Activated CD4-positive, alpha-beta memory T cell treated with anti-CD3 and anti-CD28 coated beads, Interleukin-2, amount 10 ng/mL, durations not matched to agents 7 days and 5 days (primary cell): ENCODE results near the gene FHOD3. TPM values are rescaled to one million over a fixed set of nuclear protein-coding genes. Genes with fewer than 3 reads are reported as not detected.

Experiments used
- CTCF ChIA-PET: fragments of 350-600 bp; sonication (Branson Sonifier 250); formaldehyde crosslinking; loops from one replicate; lab custom pipeline; 2021; ENCODE audit warnings: antibody characterized with exemption, inconsistent platforms; lab: Charles Lee
- POLR2A ChIA-PET: fragments of 350-600 bp; sonication (Branson Sonifier 250); formaldehyde crosslinking; loops from one replicate; lab custom pipeline; 2021; ENCODE audit warnings: antibody characterized with exemption; lab: Charles Lee
- DNase-seq: peaks from one replicate; pipeline ENCODE4 v3.0.0-alpha.2; 2020
- H3K27ac Mint-ChIP-seq: one replicate; pipeline ENCODE4 v1.8.0; 2021; ENCODE audit warnings: mild to moderate bottlenecking, mixed read lengths
- H3K27me3 Mint-ChIP-seq: one replicate; pipeline ENCODE4 v1.8.0; 2021; ENCODE audit warnings: mixed read lengths
- H3K36me3 Mint-ChIP-seq: one replicate; pipeline ENCODE4 v1.8.0; 2021; ENCODE audit warnings: low read depth, mixed read lengths
- H3K4me1 Mint-ChIP-seq: one replicate; pipeline ENCODE4 v1.8.0; 2021; ENCODE audit warnings: mixed read lengths
- H3K4me3 Mint-ChIP-seq: one replicate; pipeline ENCODE4 v1.8.0; 2021; ENCODE audit warnings: mild to moderate bottlenecking, mixed read lengths
- H3K9me3 Mint-ChIP-seq: one replicate; pipeline ENCODE4 v1.8.0; 2021; ENCODE audit warnings: mixed read lengths
- total RNA-seq, 2 experiments: library from RNA; stranded (reverse); gene quantifications; one replicate each; pipeline ENCODE4 v1.2.3, GENCODE V29; 2021

The FHOD3 gene
- total RNA-seq, 2 experiments from 2014 or later: not detected

DNA sequence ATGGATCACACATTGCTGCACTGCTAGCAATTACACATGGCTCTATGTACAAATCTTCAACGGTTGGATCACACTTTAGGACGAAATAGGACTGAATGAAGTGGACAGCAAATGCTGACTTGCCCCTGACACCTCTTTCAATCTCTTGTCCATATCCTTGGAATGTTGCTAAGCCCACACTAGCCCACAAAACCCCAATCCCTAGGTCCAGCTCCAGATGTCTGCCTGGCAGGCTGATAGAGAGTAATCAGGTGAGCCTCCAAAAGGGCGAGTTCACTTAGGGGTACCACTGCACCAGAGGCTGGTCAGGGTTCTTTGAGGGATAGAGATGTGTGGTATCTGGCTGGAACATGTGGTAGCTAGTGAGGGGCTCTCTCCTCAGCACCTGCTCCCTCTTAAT, 18.5 kb upstream of the FHOD3 start:
- H3K27me3 Mint-ChIP-seq: peaks cover 42% of the 10 kb centered on the region

DNA sequence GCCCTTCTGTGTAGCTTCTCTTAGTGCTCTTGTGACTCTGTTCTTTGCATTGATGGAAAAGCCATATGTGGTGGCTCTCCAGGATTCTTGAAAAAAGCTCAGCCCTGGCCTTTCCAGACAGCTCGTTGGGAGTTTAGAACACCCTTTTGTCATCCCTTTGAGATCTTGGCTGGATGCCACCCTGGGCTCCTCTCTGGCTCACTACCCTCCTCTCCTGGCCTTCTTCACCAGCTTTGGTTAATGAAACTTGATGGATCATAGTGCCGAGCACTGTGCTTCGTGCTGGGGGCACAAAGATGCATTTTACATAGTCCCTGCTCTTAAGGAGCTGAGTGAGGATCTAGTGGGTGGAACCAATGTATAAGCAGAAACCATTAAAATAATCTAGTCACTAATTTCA, 15.6 kb upstream of the FHOD3 start:
- Mint-ChIP-seq H3K27me3 (peaks cover 31% of the 10 kb centered on the region), H3K27ac (no peak overlapping the region), H3K9me3 (no peaks in the 10 kb centered on the region), H3K4me1 (peaks cover 1% of the 10 kb centered on the region), H3K4me3 (no peak overlapping the region), H3K36me3 (no peaks in the 10 kb centered on the region)
- DNase-seq: no peak
- CTCF ChIA-PET: interaction anchor here (1.6 to 9.1 kb wide), 3 partner anchors 11 to 263 kb away, joined by 3 to 89 read pairs (median 43); no protein-coding TSS in a partner anchor
- POLR2A ChIA-PET: no interaction called here

More for the DNA sequence above, 18.5 kb upstream of the FHOD3 start:
- DNase-seq: no peak
- ChIA-PET CTCF (interaction anchor here (0.8 to 1.5 kb wide), 2 partner anchors 183 to 261 kb away, joined by 3 to 5 read pairs; no protein-coding TSS in a partner anchor), POLR2A (no interaction called here)
- Mint-ChIP-seq H3K4me1 (no peaks in the 10 kb centered on the region), H3K9me3 (no peaks in the 10 kb centered on the region), H3K27ac (no peak overlapping the region), H3K4me3 (no peak overlapping the region), H3K36me3 (no peaks in the 10 kb centered on the region)

DNA sequence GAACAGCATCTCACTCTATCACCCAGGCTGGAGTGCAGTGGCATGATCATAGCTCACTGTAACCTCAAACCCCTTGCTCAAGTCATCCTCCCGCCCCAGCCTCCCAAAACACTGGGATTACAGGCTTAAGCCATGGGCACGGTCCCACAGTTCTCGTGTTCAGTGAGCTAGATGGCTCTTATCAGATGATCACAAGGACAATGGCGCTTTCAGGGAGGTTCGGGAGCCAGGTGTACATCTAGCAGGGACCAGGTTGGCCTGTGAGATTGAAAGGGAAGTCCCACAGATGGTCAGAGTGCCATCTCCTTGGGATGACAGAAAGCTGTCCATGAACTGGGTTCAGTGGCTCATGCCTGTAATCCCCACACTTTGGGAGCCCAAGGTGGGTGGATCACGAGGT, 14.1 kb upstream of the FHOD3 start:
- ChIA-PET CTCF (interaction anchor here (1.4 to 9.1 kb wide), 5 partner anchors 12 to 527 kb away, joined by 3 to 89 read pairs (median 13); no protein-coding TSS in a partner anchor), POLR2A (interaction anchor here (1.1 to 1.3 kb wide), 2 partner anchors 137 to 154 kb away, joined by 3 read pairs; partner anchors contain the start of gene SLC39A6)
- H3K36me3 Mint-ChIP-seq: no peaks in the 10 kb centered on the region
- no peak overlapping the region for H3K4me3 Mint-ChIP-seq
- no peak overlapping the region for H3K27ac Mint-ChIP-seq
- H3K4me1 Mint-ChIP-seq: peaks cover 1% of the 10 kb centered on the region
- H3K9me3 Mint-ChIP-seq: no peaks in the 10 kb centered on the region
- DNase-seq: no peak
- peaks cover 30% of the 10 kb centered on the region for H3K27me3 Mint-ChIP-seq

DNA sequence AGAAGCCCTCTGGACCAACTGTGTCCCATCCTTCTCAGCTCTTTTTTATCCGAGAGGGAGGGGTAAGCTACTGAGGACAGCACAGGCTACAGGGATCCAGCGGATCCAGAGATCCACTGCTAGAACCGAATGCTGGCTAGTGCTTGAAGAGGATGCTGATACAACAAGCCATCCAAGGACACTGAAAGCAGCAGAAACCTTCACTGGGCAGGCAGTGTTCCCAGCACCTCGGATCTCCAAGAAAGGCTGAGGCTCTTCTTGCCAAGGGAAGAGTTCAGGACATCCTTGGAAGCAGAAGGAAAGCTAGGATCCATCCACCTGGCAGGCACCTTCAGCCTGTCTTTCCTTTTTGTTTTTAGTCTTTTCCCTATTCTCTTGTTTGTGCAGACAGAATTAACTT, 13.2 kb upstream of the FHOD3 start:
- ChIA-PET POLR2A (interaction anchor here (1.1 kb wide), 1 partner anchor 155 kb away, joined by 3 read pairs; the partner anchor contains the start of gene SLC39A6), CTCF (interaction anchor here (0.6 to 9.1 kb wide), 11 partner anchors 13 to 528 kb away, joined by 3 to 89 read pairs (median 3); no protein-coding TSS in a partner anchor)
- peaks cover 1% of the 10 kb centered on the region for H3K4me1 Mint-ChIP-seq
- DNase-seq: no peak
- H3K27me3 Mint-ChIP-seq: peaks cover 29% of the 10 kb centered on the region
- no peak overlapping the region for H3K27ac Mint-ChIP-seq
- no peaks in the 10 kb centered on the region for H3K36me3 Mint-ChIP-seq
- no peaks in the 10 kb centered on the region for H3K9me3 Mint-ChIP-seq
- H3K4me3 Mint-ChIP-seq: no peak overlapping the region

DNA sequence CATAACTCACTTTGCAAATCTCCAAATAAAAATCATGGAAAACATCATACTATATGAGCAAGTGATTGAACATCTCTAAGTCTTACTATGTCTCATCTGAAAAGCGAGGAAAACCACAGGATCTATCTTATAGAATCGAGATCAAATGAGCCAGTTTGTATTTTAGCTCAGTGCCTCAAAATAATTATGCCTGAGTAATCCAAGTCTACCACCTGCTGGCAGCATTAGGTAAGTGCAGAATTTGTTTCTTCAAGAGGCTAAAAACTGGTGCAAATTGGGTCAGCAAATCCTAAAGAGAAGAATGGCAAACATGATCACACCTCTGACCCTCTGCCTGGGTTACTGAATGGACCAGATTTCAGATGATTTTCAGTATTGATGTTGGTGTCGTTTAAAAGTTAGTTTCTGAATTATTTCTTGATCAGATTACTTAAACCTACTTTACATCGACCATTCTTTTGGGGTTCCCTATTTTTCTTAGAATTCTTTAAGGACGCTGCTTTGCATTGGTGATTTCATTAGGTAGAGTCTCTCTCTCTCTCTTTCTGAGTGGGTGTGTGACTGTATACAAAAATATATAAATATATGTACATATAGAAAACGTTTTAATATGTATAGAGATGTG, 12.7 kb upstream of the FHOD3 start:
- no peak overlapping the region for H3K4me3 Mint-ChIP-seq
- H3K27ac Mint-ChIP-seq: no peak overlapping the region
- CTCF ChIA-PET: interaction anchor here (0.6 to 9.1 kb wide), 11 partner anchors 14 to 529 kb away, joined by 3 to 89 read pairs (median 3); no protein-coding TSS in a partner anchor
- no peaks in the 10 kb centered on the region for H3K9me3 Mint-ChIP-seq
- H3K4me1 Mint-ChIP-seq: peaks cover 1% of the 10 kb centered on the region
- no peaks in the 10 kb centered on the region for H3K36me3 Mint-ChIP-seq
- DNase-seq: peak; percentile 40
- POLR2A ChIA-PET: interaction anchor here (1.1 kb wide), 1 partner anchor 156 kb away, joined by 3 read pairs; the partner anchor contains the start of gene SLC39A6
- peaks cover 31% of the 10 kb centered on the region for H3K27me3 Mint-ChIP-seq

DNA sequence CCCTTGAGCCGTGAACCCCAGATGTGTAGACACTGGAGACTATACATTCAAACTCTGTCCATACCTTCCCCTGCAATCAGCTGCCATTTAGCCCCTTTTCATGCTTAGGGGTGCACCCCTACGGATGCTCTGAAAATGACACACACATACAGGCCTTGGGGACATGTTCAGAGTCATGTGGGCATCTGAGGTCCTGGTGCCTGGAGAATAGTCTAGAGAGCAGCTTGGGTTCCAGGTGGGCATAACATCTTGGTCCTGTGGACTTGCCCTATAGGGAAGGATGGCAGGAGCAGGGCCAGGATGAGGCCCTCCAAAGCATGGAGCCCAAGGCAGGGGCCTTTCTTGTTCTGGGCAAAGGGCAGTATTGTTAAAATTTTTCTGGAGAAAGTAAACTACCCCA, 9.9 kb upstream of the FHOD3 start:
- no peak for DNase-seq
- ChIA-PET POLR2A (no interaction called here), CTCF (interaction anchor here (6.9 to 9.1 kb wide), 2 partner anchors 191 to 269 kb away, joined by 43 to 89 read pairs; no protein-coding TSS in a partner anchor)
- no peak overlapping the region for H3K27ac Mint-ChIP-seq
- H3K36me3 Mint-ChIP-seq: no peaks in the 10 kb centered on the region
- H3K27me3 Mint-ChIP-seq: peaks cover 26% of the 10 kb centered on the region
- H3K4me3 Mint-ChIP-seq: no peak overlapping the region
- H3K9me3 Mint-ChIP-seq: no peaks in the 10 kb centered on the region
- peaks cover 1% of the 10 kb centered on the region for H3K4me1 Mint-ChIP-seq

DNA sequence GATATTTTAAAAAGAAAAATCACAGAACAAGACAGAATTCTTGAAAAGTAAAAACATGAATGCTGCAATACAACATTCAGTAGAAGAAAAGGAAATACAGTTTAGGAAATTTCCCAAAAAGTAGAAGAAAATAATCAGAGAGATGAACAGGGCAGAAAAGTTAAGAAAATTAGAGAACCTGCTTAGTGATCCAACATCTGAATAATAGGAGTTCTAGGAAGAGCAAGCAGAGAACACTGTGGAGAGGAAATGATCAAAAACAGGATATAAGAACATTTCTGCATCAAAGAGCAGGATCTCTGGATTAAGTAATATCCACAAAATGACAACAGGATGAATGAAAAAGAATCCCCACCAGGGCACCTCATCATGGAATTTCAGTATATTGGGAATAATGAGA, 8.8 kb upstream of the FHOD3 start:
- peaks cover 26% of the 10 kb centered on the region for H3K27me3 Mint-ChIP-seq
- H3K9me3 Mint-ChIP-seq: no peaks in the 10 kb centered on the region
- CTCF ChIA-PET: interaction anchor here (9.1 kb wide), 1 partner anchor 192 kb away, joined by 89 read pairs; no protein-coding TSS in a partner anchor
- H3K4me3 Mint-ChIP-seq: no peak overlapping the region
- no peaks in the 10 kb centered on the region for H3K36me3 Mint-ChIP-seq
- peaks cover 1% of the 10 kb centered on the region for H3K4me1 Mint-ChIP-seq
- POLR2A ChIA-PET: no interaction called here
- H3K27ac Mint-ChIP-seq: no peak overlapping the region
- no peak for DNase-seq

DNA sequence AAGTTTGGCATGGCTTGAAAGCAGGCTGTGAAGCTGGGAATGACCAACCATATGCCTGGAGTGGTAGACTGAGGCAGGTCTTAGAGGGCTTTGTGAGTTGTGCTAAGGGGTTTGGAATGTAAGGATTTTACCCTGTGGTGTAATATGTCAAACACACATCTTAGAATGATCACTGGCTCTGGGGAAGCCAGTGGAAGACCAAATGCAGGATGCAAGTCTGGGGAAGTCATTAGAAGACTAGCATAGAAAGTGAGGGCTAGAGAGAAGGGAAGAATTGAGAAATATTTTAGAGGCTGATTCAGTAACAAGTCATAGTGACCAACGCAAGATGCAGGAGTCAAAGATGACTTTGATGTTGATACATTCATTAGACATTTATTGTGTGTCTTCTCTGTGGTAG, 3.5 kb upstream of the FHOD3 start:
- no peaks in the 10 kb centered on the region for H3K9me3 Mint-ChIP-seq
- H3K36me3 Mint-ChIP-seq: no peaks in the 10 kb centered on the region
- H3K4me1 Mint-ChIP-seq: no peaks in the 10 kb centered on the region
- no peak overlapping the region for H3K4me3 Mint-ChIP-seq
- POLR2A ChIA-PET: no interaction called here
- CTCF ChIA-PET: no interaction called here
- no peak overlapping the region for H3K27ac Mint-ChIP-seq
- DNase-seq: no peak
- H3K27me3 Mint-ChIP-seq: peaks cover 15% of the 10 kb centered on the region

DNA sequence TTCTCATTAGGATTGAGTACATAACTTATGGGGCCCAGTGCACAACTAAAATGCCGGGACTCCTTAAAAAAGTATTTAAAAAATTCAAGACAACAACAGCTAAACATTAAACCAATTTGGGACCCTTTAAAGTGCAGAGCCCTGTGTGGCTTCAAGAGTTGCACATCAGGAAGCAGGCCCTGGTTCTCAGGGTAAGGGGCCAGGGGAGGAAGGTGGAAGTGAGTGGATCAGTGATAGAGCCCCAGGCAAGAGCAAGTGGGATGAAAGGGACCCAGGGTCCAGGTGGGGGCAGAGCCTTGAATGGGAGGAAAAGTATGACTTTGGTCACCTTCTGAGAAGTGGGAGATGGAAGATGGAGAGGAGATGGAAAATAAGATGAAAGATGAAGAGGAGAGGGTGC, 2.3 kb upstream of the FHOD3 start:
- Mint-ChIP-seq H3K27ac (no peak overlapping the region), H3K27me3 (peaks cover 20% of the 10 kb centered on the region), H3K4me3 (no peak overlapping the region), H3K4me1 (no peaks in the 10 kb centered on the region), H3K36me3 (no peaks in the 10 kb centered on the region), H3K9me3 (no peaks in the 10 kb centered on the region)
- CTCF ChIA-PET: no interaction called here
- no peak for DNase-seq
- POLR2A ChIA-PET: no interaction called here

DNA sequence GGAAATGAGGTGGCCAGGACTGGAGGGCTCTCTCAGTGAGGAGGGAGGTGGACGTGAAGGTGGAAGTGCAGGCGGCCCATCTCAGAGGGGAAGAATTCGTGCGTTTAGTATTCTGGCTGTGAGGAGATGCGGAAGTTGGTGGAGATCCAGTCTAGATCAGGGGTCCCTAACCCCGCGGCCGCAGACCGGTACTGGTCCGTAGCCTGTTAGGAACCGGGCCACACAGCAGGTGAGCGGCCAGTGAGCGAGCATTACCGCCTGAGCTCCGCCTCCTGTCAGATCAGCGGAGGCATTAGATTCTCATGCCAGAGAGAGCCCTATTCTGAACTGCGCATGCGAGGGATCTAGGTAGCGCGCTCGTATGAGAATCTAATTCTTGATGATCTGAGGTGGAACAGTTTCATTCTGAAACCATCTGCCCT, 1.6 kb upstream of the FHOD3 start:
- DNase-seq: no peak
- Mint-ChIP-seq H3K9me3 (no peaks in the 10 kb centered on the region), H3K4me1 (no peaks in the 10 kb centered on the region), H3K27me3 (peaks cover 23% of the 10 kb centered on the region), H3K36me3 (no peaks in the 10 kb centered on the region), H3K4me3 (no peak overlapping the region), H3K27ac (no peak overlapping the region)
- ChIA-PET POLR2A (no interaction called here), CTCF (no interaction called here)

DNA sequence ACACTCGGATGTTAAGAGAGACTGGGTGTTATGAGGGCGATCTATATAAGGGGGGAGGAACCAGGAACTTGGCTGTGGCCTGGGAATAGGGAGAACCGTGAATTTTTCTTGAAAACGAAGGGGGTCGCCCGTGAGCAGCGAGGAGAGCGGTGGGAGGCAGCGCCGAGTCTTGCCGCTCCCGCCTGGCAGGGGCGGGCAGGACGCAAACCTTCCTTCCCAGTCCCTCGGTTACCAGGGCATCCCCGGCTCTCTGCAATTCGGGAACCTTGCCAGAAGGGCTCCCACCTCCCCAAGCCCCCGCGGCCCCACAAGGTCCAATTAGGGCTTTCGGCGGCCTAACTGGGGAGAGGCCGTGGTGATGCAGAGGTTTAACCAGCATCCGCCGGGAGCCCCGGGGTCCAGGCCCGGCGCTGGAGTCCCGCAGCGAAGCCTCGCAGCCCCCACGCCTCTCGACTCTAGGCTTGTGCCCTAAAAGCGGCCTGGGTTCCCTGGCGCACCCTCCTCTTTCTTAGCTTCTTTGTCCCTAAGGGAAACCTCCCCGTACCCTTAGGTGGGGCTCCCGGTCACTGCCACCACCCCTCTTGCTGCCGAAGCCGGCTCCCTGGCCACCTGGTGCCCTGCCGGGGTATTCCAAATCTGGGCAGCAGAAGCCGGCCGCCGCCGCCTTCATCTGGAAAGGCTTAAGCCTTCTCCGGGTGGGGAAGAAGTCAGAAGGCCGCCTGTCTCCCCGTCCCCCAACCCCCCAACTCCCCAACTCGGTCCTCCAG, 680 bp upstream of the FHOD3 start:
- Mint-ChIP-seq H3K4me3 (no peak overlapping the region), H3K4me1 (no peaks in the 10 kb centered on the region), H3K27me3 (peaks cover 20% of the 10 kb centered on the region), H3K27ac (no peak overlapping the region), H3K9me3 (no peaks in the 10 kb centered on the region), H3K36me3 (no peaks in the 10 kb centered on the region)
- no peak for DNase-seq
- CTCF ChIA-PET: no interaction called here
- POLR2A ChIA-PET: no interaction called here

DNA sequence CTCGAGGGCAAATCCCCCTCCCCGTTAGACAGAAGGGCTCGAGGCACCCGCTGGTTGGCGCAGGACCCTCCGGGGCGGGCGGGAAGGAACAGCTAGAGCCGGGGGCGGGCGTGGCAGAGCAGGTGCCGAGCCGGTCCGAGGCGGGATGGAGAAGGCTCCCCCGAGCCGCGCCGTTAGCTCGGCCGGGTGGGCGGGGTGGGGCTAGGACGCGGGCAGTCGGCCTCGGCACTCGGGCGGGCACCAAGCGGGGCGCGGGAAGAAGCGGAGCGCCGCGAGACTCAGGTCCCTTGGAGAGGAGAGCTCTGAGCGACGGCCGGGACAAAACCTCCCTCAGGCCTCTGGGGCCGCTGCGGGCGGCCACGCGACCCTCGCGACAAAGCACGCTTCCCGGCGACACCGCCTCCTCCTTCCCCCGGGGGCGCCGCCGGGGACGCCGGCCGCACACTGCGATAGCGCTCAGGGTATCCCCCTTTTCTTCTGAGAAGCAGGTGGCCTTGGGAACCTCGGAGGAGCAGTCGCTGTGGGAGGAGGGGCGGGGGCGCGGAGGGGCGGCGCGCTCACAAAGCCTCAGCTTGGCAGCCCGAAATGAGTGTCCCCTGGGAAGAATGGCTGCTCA, 721 bp downstream of the FHOD3 start:
- H3K36me3 Mint-ChIP-seq: no peaks in the 10 kb centered on the region
- ChIA-PET POLR2A (no interaction called here), CTCF (no interaction called here)
- H3K27ac Mint-ChIP-seq: no peak overlapping the region
- no peaks in the 10 kb centered on the region for H3K9me3 Mint-ChIP-seq
- no peaks in the 10 kb centered on the region for H3K4me1 Mint-ChIP-seq
- DNase-seq: no peak
- H3K4me3 Mint-ChIP-seq: no peak overlapping the region
- H3K27me3 Mint-ChIP-seq: peaks cover 28% of the 10 kb centered on the region

DNA sequence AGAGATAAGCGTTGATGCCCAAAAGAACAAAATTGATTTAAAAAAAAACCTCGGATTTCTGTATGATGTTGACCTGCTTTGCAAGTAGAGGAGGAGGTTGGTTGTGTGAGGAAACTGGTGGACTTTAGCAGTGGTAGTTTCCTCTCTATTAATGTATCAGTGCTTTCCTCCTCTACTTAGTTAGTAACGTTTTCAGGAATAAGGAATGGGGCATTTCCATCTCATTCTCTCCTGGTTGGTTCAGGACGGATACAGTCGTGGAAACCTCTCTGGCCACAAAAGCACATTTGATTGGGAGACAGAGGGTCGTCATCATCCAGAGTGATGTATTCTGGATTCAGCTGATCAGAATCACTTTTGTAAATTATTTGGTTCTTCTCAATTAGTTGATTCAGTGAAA, 1.5 kb downstream of the FHOD3 start:
- no peaks in the 10 kb centered on the region for H3K4me1 Mint-ChIP-seq
- H3K4me3 Mint-ChIP-seq: no peak overlapping the region
- H3K27me3 Mint-ChIP-seq: peaks cover 33% of the 10 kb centered on the region
- CTCF ChIA-PET: no interaction called here
- POLR2A ChIA-PET: no interaction called here
- no peak for DNase-seq
- H3K36me3 Mint-ChIP-seq: no peaks in the 10 kb centered on the region
- H3K9me3 Mint-ChIP-seq: no peaks in the 10 kb centered on the region
- no peak overlapping the region for H3K27ac Mint-ChIP-seq
